Measurements from ENCODE around the gene RBMS3.

DNA sequence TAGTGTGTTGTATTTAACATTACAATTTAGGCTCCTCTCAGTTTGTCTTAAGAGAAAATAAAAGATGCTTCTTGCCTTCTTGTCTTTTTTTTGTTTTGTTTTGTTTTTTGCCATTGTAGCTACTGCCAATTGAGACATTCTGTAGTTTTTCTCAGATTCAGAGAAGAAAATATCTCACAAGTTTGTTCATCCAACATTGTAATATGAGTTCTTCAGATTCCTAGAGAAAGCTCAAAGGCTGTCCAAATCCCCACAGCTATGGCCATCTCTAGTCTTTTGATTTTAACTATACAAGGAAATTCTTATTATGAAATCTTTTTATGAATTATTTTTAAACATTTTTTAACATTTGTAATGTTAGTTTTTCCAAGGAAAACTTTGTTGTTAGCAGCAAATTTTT lies 264.7 kb downstream of the RBMS3 start:
- TF ChIP-seq, protein P1, sequence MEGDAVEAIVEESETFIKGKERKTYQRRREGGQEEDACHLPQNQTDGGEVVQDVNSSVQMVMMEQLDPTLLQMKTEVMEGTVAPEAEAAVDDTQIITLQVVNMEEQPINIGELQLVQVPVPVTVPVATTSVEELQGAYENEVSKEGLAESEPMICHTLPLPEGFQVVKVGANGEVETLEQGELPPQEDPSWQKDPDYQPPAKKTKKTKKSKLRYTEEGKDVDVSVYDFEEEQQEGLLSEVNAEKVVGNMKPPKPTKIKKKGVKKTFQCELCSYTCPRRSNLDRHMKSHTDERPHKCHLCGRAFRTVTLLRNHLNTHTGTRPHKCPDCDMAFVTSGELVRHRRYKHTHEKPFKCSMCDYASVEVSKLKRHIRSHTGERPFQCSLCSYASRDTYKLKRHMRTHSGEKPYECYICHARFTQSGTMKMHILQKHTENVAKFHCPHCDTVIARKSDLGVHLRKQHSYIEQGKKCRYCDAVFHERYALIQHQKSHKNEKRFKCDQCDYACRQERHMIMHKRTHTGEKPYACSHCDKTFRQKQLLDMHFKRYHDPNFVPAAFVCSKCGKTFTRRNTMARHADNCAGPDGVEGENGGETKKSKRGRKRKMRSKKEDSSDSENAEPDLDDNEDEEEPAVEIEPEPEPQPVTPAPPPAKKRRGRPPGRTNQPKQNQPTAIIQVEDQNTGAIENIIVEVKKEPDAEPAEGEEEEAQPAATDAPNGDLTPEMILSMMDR (IDR thresholded peaks at IDR 0.05), result no peak
- no peak for TF ChIP-seq POLR2A (IDR thresholded peaks at IDR 0.05)
